IPS-15b (cell line): ENCODE data around the gene ARTN.

ENCODE experiments used
- H3K27me3 ChIP-seq: one replicate; pipeline ENCODE4 v1.6.1; 2013; ENCODE audit warnings: low read length; ENCODE audit not compliant: control insufficient read depth, insufficient read depth
- H3K36me3 ChIP-seq: one replicate; pipeline ENCODE4 v1.6.1; 2013; ENCODE audit warnings: low read length; ENCODE audit not compliant: control insufficient read depth, insufficient read depth
- H3K4me1 ChIP-seq: one replicate; pipeline ENCODE4 v1.6.1; 2013; ENCODE audit warnings: mild to moderate bottlenecking, low read length; ENCODE audit not compliant: control insufficient read depth, insufficient read depth
- H3K4me3 ChIP-seq: one replicate; pipeline ENCODE4 v1.5.1; 2013; ENCODE audit warnings: low read depth, low read length
- H3K9ac ChIP-seq: one replicate; pipeline ENCODE4 v1.6.1; 2013; ENCODE audit warnings: low read depth, mild to moderate bottlenecking, low read length
- H3K9me3 ChIP-seq: one replicate; pipeline ENCODE4 v1.6.1; 2013; ENCODE audit warnings: mild to moderate bottlenecking, low read length; ENCODE audit not compliant: control insufficient read depth, insufficient read depth

ARTN gene

GRCh38 chr1:43985984-43986595, 52.5 kb downstream of the ARTN start:
- Histone ChIP-seq H3K4me1 (no peaks in the 10 kb centered on the region), H3K9ac (no peak overlapping the region), H3K27me3 (no peaks in the 10 kb centered on the region), H3K36me3 (peaks cover 19% of the 10 kb centered on the region), H3K9me3 (no peaks in the 10 kb centered on the region), H3K4me3 (no peak overlapping the region)

- no peak overlapping the region for H3K4me3 ChIP-seq
- H3K9ac ChIP-seq, result no peak overlapping the region
- peaks cover 12% of the 10 kb centered on the region for H3K36me3 ChIP-seq
- H3K4me1 ChIP-seq, result no peaks in the 10 kb centered on the region
- no peaks in the 10 kb centered on the region for H3K9me3 ChIP-seq
- H3K27me3 ChIP-seq, result no peaks in the 10 kb centered on the region
These were observed 53.1 kb downstream of the ARTN start for GRCh38 chr1:43986712-43987111.
